AG04450 (cell line): Measurements from ENCODE around the gene ARF1. TPM values are rescaled to one million over a fixed set of nuclear protein-coding genes. Genes with fewer than 3 reads are reported as not detected.

ENCODE experiments used
- CTCF ChIA-PET: fragments of 300-600, 350-600 bp; formaldehyde crosslinking; extraction: SDS; loops from one replicate; lab custom pipeline; 2022; ENCODE audit warnings: antibody characterized with exemption, inconsistent platforms; lab: Charles Lee
- POLR2A ChIA-PET: fragments of 350-600 bp; formaldehyde crosslinking; extraction: SDS; loops from one replicate; lab custom pipeline; 2021; ENCODE audit warnings: antibody characterized with exemption, inconsistent platforms; lab: Yijun Ruan, JAX
- DNase-seq: peaks from one replicate; pipeline ENCODE4 v3.0.0-alpha.2; 2011; ENCODE audit warnings: low read depth, low spot score
- H3K27ac ChIP-seq: one replicate; pipeline ENCODE4 v1.5.1; 2012; ENCODE audit warnings: low read depth, low read length, control low read depth
- H3K27me3 ChIP-seq: one replicate; pipeline ENCODE4 v1.6.0; 2012; ENCODE audit warnings: low read length; ENCODE audit not compliant: control insufficient read depth, insufficient read depth
- H3K4me3 ChIP-seq: 2 replicates; pipeline ENCODE4 v1.5.1; 2011; ENCODE audit warnings: mild to moderate bottlenecking, low read depth, low read length, control low read depth
- H3K9me3 ChIP-seq: 2 replicates; pipeline ENCODE4 v1.5.1; 2012; ENCODE audit warnings: low read length; ENCODE audit not compliant: control insufficient read depth, insufficient read depth
- CTCF ChIP-seq: IDR thresholded peaks from 2 replicates; pipeline ENCODE4 v1.5.1; 2011; ENCODE audit warnings: low read depth, low read length, control low read depth, inconsistent platforms
- polyA plus RNA-seq: library from polyadenylated mRNA; depleted of rRNA; stranded (reverse); fragments of >200 nt; gene quantifications from 2 replicates; pipeline ENCODE4 v1.2.3, GENCODE V29; 2011

The ARF1 gene
- polyA plus RNA-seq, 1 experiment: 445 TPM

GRCh38 chr1:228114827-228115226, 32.3 kb downstream of the ARF1 start:
- DNase-seq: no peak
- TF ChIP-seq CTCF: no peak
- H3K9me3 ChIP-seq: peaks cover 7% of the 10 kb centered on the region
- no peak overlapping the region for H3K4me3 ChIP-seq
- no peak overlapping the region for H3K27ac ChIP-seq
- POLR2A ChIA-PET: no interaction called here
- no peaks in the 10 kb centered on the region for H3K27me3 ChIP-seq
- CTCF ChIA-PET: interaction anchor here (1.1 to 1.3 kb wide), 2 partner anchors 115 to 278 kb away, joined by 3 read pairs; no protein-coding TSS in a partner anchor

- peaks cover 7% of the 10 kb centered on the region for H3K9me3 ChIP-seq
- DNase-seq: no peak
- POLR2A ChIA-PET: no interaction called here
- TF ChIP-seq CTCF: no peak
- CTCF ChIA-PET: no interaction called here
- H3K27ac ChIP-seq: no peak overlapping the region
- no peak overlapping the region for H3K4me3 ChIP-seq
- no peaks in the 10 kb centered on the region for H3K27me3 ChIP-seq
Observed at GRCh38 chr1:228117335-228117734, 34.8 kb downstream of the ARF1 start.

- TF ChIP-seq CTCF: no peak
- no peak overlapping the region for H3K4me3 ChIP-seq
- H3K27me3 ChIP-seq: peaks cover 2% of the 10 kb centered on the region
- no peak overlapping the region for H3K27ac ChIP-seq
- ChIA-PET POLR2A (no interaction called here), CTCF (interaction anchor here (1.3 kb wide), 1 partner anchor 13 kb away, joined by 10 read pairs; no protein-coding TSS in a partner anchor)
- peaks cover 7% of the 10 kb centered on the region for H3K9me3 ChIP-seq
- no peak for DNase-seq
Observed at GRCh38 chr1:228118040-228118439, 35.5 kb downstream of the ARF1 start.

- DNase-seq: no peak
- peaks cover 7% of the 10 kb centered on the region for H3K9me3 ChIP-seq
- ChIA-PET POLR2A (interaction anchor here (0.6 to 0.8 kb wide), 2 partner anchors 20 to 192 kb away, joined by 3 read pairs; partner anchors contain the start of gene GUK1), CTCF (interaction anchor here (3.2 kb wide), 1 partner anchor 11 kb away, joined by 16 read pairs; no protein-coding TSS in a partner anchor)
- no peak for TF ChIP-seq CTCF
- H3K4me3 ChIP-seq: no peak overlapping the region
- H3K27ac ChIP-seq: no peak overlapping the region
- peaks cover 9% of the 10 kb centered on the region for H3K27me3 ChIP-seq
Observed at GRCh38 chr1:228120351-228120750, 37.8 kb downstream of the ARF1 start.

GRCh38 chr1:228120857-228121489, 38.5 kb downstream of the ARF1 start:
- no peak overlapping the region for H3K4me3 ChIP-seq
- TF ChIP-seq CTCF: no peak
- ChIA-PET POLR2A (no interaction called here), CTCF (interaction anchor here (0.7 to 3.2 kb wide), 2 partner anchors 10 to 121 kb away, joined by 3 to 16 read pairs; no protein-coding TSS in a partner anchor)
- DNase-seq: no peak
- peaks cover 9% of the 10 kb centered on the region for H3K27me3 ChIP-seq
- H3K27ac ChIP-seq: no peak overlapping the region
- peaks cover 7% of the 10 kb centered on the region for H3K9me3 ChIP-seq
